GM19023 (cell line): ENCODE measurements around the gene DNAAF2.
"Not testable (repeated sequence)": the region's sequence is repeated elsewhere in the genome, so short reads cannot be mapped to it uniquely, and the experiment has no call there.

Experiments used
- ATAC-seq: cut with Tn5 transposase; IDR thresholded peaks from one replicate; pipeline ENCODE4 v1.9.1; 2021; ENCODE audit warnings: mild to moderate bottlenecking, moderate library complexity; ENCODE audit not compliant: unreplicated experiment

DNAAF2 gene

DNA sequence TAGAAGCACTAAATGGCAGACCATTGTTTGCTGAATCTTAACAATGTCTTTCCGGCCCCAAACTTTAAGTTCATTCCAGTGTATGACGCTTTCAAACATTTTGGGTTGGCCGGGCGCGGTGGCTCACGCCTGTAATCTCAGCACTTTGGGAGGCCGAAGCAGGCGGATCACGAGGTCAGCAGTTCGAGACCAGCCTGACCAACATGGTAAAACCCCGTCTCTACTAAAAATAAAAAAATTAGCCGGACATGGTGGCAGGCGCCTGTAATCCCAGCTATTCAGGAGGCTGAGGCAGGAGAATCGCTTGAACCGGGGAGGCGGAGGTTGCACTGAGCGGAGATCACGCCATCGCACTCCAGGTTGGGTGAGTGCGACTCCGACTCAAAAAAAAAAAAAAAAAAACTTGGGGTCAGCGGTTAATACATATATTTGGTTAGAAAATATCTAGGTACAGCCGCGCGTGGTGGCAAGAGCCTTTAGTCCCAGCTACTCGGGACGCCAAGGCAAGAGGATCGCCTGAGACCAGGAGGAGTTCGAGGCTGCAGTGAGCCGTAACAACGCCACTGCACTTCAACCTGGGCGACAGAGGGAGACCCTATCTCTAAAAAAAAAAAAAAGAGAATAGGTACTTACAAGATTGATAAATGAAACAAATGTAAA, 49.9 kb downstream of the DNAAF2 start:
- not testable (repeated sequence) for ATAC-seq

DNA sequence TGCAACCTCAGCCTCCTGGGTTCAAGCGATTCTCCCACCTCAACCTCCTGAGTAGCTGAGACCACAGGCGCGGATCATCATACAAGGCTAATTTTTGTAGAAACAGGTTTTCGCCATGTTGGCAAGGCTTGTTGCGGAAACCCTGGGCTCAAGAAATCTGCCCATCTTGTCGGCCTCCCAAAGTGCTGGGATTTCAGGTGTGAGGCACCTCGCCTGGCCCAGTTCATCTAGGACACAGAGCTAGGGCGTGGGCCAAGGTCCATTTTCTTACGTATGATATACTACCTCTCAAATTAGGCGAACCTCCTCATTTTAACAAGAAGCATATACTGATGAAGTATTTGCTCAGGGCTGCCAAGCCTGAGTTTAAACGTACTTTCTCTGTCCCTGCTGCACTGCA, 51.0 kb downstream of the DNAAF2 start:
- ATAC-seq: no peak

DNA sequence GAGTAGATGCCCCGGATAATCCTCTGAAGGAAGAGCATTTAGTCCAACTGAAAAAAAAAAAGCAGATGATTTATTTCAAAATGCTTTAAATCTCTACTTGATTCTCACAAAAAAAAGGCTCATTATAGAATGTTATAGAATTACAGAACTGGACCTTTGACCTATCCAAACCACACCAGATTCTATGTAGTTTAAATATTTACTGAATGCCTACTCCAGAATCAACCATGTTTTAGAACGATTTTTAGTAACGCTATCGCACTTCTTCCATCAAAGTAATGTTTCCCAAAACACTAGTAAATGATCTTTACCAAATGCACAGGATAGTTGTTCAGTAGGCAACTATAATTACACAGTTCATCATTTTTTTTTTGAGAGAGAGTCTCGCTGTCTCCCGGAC, 51.4 kb downstream of the DNAAF2 start:
- ATAC-seq: no peak

DNA sequence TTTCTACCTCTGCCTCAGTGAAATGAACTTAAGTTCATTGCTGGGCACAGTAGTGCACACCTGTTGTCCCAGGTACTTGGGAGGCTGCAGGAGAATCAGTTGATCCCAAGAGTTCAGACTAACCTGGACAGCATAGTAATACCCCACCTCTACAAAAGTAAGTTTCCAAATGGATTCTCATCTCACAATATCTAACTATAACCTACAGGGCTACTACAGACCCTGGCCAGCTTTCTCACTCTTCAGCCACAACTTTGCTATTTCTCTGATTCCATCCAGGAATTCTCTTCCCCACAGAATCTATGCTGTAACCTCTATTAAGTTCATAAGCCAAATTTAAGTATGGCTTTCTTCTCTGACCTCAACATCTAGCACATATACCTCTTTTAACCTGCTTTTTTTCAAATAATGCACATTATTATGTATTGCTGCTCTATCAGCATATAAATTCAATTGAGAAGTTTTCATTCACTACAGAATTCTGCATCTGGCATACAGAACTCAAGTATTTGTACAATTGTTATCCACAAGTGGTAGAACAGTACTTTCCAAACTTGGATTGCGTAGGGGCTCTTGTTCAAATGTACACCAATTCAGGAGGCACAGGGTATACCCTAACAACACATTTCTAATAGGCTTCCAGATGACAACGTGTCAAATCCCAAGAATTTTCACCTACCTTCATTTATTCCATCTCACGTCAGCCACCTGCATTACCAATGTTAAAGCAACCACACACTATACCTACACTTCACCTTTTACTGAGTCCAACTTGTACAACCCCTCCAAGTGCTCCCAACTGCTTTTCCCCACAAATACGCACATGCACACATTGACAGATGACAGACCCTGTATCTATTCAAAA, 52.7 kb downstream of the DNAAF2 start:
- ATAC-seq: no peak

DNA sequence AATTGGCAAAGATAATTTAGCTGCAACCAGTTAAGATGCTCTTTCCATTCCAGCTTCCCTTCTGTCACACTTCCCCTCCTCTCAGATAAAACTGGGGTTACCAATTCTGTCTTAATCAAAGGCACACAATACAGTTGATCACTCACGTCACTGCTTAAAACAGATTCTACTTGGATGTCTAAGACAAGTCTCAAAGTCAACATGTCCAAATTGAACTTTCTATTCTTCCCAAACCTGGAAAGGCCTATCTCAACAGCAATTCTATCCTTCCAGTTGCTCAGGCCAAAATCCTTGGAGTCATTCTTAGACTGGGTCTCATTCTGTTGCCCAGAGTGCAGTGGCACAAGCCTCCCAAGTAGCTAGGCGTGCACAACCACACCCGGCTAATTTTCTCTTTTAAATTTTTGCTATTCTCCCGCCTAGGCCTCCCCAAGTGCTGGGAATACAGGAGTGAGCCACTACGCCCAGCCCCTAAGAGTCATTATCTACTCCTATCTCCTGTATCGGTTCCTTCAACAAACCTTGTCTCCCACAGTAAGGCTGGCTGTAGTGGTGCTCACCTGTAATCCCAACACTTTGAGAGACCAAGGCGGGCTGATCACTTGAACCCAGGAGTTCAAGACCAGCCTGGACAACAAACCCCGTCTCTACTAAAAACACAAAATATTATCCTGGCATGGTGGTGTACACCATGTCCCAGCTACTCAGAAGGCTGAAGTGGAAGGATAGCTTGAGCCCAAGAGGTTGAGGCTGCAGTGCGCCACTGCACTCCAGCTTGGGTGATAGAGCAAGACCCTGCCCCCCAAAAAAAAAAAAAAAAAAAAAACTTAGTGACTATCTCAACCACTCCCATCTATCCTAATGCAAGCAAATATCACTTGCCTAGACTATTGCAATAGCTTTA, 53.6 kb downstream of the DNAAF2 start:
- ATAC-seq: no peak

DNA sequence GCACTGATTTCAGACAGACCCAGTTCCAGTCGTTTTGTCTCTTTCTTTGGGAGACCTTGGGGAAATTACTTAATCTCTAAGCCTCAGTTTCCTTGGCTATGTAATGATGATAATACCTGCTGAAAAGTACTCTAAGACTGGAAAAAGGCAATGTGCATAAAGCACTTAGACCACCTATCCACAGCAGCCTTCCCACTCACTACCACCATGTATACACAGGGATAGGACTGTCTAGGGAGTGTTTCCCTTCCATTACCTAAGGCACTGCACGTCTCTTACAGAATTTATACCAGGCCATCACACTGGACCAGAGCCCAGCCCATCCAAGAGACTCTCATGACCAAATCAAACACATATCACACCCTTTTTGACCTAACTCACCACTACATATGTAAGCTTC, 55.2 kb downstream of the DNAAF2 start:
- ATAC-seq: no peak

DNA sequence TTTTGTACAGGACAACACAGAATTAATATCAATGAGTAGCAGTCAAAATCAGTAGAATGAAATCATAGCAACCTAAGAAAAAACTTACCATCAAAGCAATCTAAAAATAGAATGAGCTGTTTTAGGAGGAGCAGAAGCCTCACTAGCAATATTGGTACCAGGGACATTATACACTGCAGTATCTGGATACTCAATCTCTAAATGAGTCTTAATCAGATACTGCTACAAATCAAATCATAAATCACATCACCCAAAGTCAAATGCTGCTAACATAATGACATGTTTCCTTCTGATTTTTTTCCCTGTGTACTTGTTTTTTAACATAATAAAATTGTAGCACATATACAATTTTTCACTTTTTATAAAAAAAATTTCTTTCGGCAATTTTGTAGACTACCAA, 56.9 kb downstream of the DNAAF2 start:
- no peak for ATAC-seq
